PC-9 (cell line): ENCODE data around the gene ITPRIP. TPM values are rescaled to one million over a fixed set of nuclear protein-coding genes. Genes with fewer than 3 reads are reported as not detected.

Source experiments
- BruUV-seq: library from RNA; stranded (reverse); fragments of 400-500 nt; replicated peaks from 2 replicates; lab custom pipeline; 2021; lab: Mats Ljungman, UMichigan
- CTCF ChIA-PET: fragments of 300-600 bp; sonication (Branson Sonifier 250); formaldehyde crosslinking; loops from one replicate; lab custom pipeline; 2022; ENCODE audit warnings: antibody characterized with exemption; lab: Charles Lee
- POLR2A ChIA-PET: fragments of 300-600 bp; sonication (Branson Sonifier 250); formaldehyde crosslinking; loops from one replicate; lab custom pipeline; 2022; ENCODE audit warnings: antibody characterized with exemption; ENCODE audit not compliant: unreplicated experiment; lab: Charles Lee
- DNase-seq, 2 experiments: peaks; one replicate each; pipeline versions ENCODE4 v3.0.0 to v3.0.0-alpha.2; 2015 to 2022; ENCODE audit warnings: mixed read lengths in 1 of 2
- H2AFZ ChIP-seq: fragments of 200-600 bp; sonication (generic); 2 replicates; pipeline ENCODE4 v1.8.1; 2017; ENCODE audit warnings: antibody characterized with exemption
- H3F3A ChIP-seq: fragments of 200-600 bp; sonication (generic); 2 replicates; pipeline ENCODE4 v1.8.1; 2017; ENCODE audit warnings: antibody characterized with exemption, mild to moderate bottlenecking, low read depth; ENCODE audit not compliant: insufficient read depth
- H3K27ac ChIP-seq: fragments of 200-600 bp; sonication (generic); 2 replicates; pipeline ENCODE4 v1.6.1; 2016; ENCODE audit warnings: mixed run types
- H3K27me3 ChIP-seq: fragments of 200-600 bp; sonication (generic); 2 replicates; pipeline ENCODE4 v1.6.1; 2016; ENCODE audit warnings: low read depth, mixed run types; ENCODE audit not compliant: insufficient read depth
- H3K36me3 ChIP-seq: fragments of 200-600 bp; sonication (generic); 2 replicates; pipeline ENCODE4 v1.6.1; 2016; ENCODE audit warnings: low read depth, mixed run types
- H3K4me1 ChIP-seq: fragments of 200-600 bp; sonication (generic); replicated peaks from 2 replicates; pipeline ENCODE4 v1.6.1; 2016; ENCODE audit warnings: mixed run types; ENCODE audit not compliant: insufficient read depth
- H3K4me2 ChIP-seq: fragments of 200-600 bp; sonication (generic); 2 replicates; pipeline ENCODE4 v1.6.1; 2017; ENCODE audit warnings: mixed run types
- H3K4me3 ChIP-seq: fragments of 200-600 bp; sonication (generic); 2 replicates; pipeline ENCODE4 v1.6.1; 2016; ENCODE audit warnings: mixed run types
- H3K79me2 ChIP-seq: fragments of 200-600 bp; sonication (generic); 2 replicates; pipeline ENCODE4 v1.6.1; 2017; ENCODE audit warnings: low read depth, mixed run types
- H3K9me2 ChIP-seq: fragments of 200-600 bp; sonication (generic); 2 replicates; pipeline ENCODE4 v1.8.1; 2017; ENCODE audit warnings: mild to moderate bottlenecking; ENCODE audit not compliant: insufficient read depth
- H3K9me3 ChIP-seq: fragments of 200-600 bp; sonication (generic); 2 replicates; pipeline ENCODE4 v1.8.1; 2016; ENCODE audit warnings: low read depth; ENCODE audit not compliant: insufficient read depth
- H4K20me1 ChIP-seq: fragments of 200-600 bp; sonication (generic); 2 replicates; pipeline ENCODE4 v1.8.1; 2017; ENCODE audit not compliant: insufficient read depth
- EZH2 ChIP-seq: fragments of 200-600 bp; sonication (generic); IDR thresholded peaks from 2 replicates; pipeline ENCODE4 v1.8.0; 2017; ENCODE audit warnings: antibody characterized with exemption, low read depth
- intact Hi-C: fragments of 100-400 bp; cut with micrococcal nuclease; formaldehyde crosslinking; loops from one replicate; pipeline ENCODE4 v1.10.0; 2022; ENCODE audit not compliant: unreplicated experiment
- total RNA-seq: library from RNA; stranded (reverse); gene quantifications from 2 replicates; pipeline ENCODE4 v1.2.3, GENCODE V29; 2021
- TF ChIP-seq, protein P1 (sequence below): fragments of 200-600 bp; sonication (generic); conservative IDR thresholded peaks from 2 replicates; pipeline ENCODE4 v1.6.1; 2017; ENCODE audit warnings: mixed run types, antibody characterized with exemption, mild to moderate bottlenecking, moderate library complexity

ITPRIP gene
- total RNA-seq, 1 experiment from 2014 or later = 6.7 TPM

- no TSS peak for BruUV-seq
- no peak for DNase-seq
- Histone ChIP-seq H4K20me1 (no peaks in the 10 kb centered on the region), H3K36me3 (no peaks in the 10 kb centered on the region), H3K9me3 (no peaks in the 10 kb centered on the region; the same call in 1 of the 2 replicates), H3K79me2 (no peaks in the 10 kb centered on the region), H3K9me2 (no peaks in the 10 kb centered on the region), H3K4me1 (peaks cover 15% of the 10 kb centered on the region), H3K4me3 (no peak overlapping the region), H3F3A (0 out of 2 replicates have a peak, but pooled peaks cover 4% of the 10 kb centered on the region), H2AFZ (no peak overlapping the region), H3K27me3 (no peaks in the 10 kb centered on the region), H3K27ac (no peak overlapping the region), H3K4me2 (peak overlapping the region; percentile 63)
- TF ChIP-seq, protein P1, sequence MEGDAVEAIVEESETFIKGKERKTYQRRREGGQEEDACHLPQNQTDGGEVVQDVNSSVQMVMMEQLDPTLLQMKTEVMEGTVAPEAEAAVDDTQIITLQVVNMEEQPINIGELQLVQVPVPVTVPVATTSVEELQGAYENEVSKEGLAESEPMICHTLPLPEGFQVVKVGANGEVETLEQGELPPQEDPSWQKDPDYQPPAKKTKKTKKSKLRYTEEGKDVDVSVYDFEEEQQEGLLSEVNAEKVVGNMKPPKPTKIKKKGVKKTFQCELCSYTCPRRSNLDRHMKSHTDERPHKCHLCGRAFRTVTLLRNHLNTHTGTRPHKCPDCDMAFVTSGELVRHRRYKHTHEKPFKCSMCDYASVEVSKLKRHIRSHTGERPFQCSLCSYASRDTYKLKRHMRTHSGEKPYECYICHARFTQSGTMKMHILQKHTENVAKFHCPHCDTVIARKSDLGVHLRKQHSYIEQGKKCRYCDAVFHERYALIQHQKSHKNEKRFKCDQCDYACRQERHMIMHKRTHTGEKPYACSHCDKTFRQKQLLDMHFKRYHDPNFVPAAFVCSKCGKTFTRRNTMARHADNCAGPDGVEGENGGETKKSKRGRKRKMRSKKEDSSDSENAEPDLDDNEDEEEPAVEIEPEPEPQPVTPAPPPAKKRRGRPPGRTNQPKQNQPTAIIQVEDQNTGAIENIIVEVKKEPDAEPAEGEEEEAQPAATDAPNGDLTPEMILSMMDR = no peak
- TF ChIP-seq EZH2 = no peak
- ChIA-PET CTCF (interaction anchor here (0.5 to 0.6 kb wide), 2 partner anchors 9 to 43 kb away, joined by 3 to 6 read pairs; no protein-coding TSS in a partner anchor), POLR2A (no interaction called here)
- intact Hi-C loops = no loop called here
These were observed 33.9 kb downstream of the ITPRIP start for GRCh38 chr10:104304356-104304745.

DNA sequence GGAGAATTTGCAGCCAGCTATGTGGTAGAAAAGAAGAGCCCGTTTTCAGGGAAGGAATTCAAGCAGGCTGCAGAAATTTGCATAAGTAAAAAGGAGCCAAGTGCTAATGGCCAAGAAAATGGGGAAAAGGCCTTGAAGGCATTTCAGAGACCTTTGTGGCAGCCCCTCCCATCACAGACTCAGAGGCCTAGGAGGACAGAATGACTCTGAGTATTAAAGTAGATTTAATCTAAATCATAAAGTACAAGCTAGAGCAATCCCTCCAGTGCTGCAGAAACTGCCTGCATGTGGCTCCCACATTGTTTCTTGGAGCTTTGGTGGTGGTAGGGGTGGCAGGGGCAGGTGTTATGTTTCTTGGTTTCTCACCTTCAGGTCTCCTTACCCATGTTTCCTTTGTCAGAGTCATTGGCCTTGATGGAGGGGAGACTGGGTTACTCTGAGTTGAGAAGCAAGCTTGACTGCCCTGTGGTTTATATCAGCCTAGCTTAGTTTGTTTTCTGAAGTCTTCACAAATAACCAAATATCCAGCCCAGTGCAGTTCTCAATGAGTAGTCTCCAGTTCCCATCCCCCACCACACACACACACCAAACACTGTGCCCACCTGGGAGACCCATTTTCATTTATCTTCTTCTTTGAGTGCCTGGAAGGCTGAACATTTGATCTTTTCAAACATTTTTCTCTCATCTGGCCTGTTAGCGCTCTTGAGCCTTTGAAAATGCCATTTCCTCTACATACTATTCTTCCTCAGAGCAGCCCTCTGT is 34.5 kb downstream of the ITPRIP start:
- Histone ChIP-seq H3K4me2 (no peak overlapping the region), H2AFZ (no peak overlapping the region), H3K27ac (no peak overlapping the region), H3K27me3 (no peaks in the 10 kb centered on the region), H3K9me3 (no peaks in the 10 kb centered on the region; the same call in 1 of the 2 replicates), H3K4me1 (peaks cover 15% of the 10 kb centered on the region), H3K79me2 (no peaks in the 10 kb centered on the region), H3K4me3 (no peak overlapping the region), H3K36me3 (no peaks in the 10 kb centered on the region), H4K20me1 (no peaks in the 10 kb centered on the region), H3K9me2 (no peaks in the 10 kb centered on the region), H3F3A (0 out of 2 replicates have a peak, but pooled peaks cover 4% of the 10 kb centered on the region)
- intact Hi-C loops = no loop called here
- ChIA-PET CTCF (interaction anchor here (0.5 kb wide), 1 partner anchor 44 kb away, joined by 3 read pairs; no protein-coding TSS in a partner anchor), POLR2A (no interaction called here)
- no peak for TF ChIP-seq EZH2
- TF ChIP-seq, protein P1 = no peak
- no TSS peak for BruUV-seq
- no peak for DNase-seq

GRCh38 chr10:104301907-104302690 is 36.2 kb downstream of the ITPRIP start:
- BruUV-seq = no TSS peak
- Histone ChIP-seq H3K36me3 (no peaks in the 10 kb centered on the region), H3K4me1 (peaks cover 15% of the 10 kb centered on the region), H2AFZ (no peak overlapping the region), H3K9me2 (no peaks in the 10 kb centered on the region), H3K27ac (no peak overlapping the region), H3K9me3 (no peaks in the 10 kb centered on the region; the same call in 1 of the 2 replicates), H3K79me2 (no peaks in the 10 kb centered on the region), H3K27me3 (no peaks in the 10 kb centered on the region), H3F3A (0 out of 2 replicates have a peak, but pooled peaks cover 4% of the 10 kb centered on the region), H3K4me2 (no peak overlapping the region), H3K4me3 (no peak overlapping the region), H4K20me1 (no peaks in the 10 kb centered on the region)
- ChIA-PET CTCF (interaction anchor here (0.9 kb wide), 1 partner anchor 11 kb away, joined by 5 read pairs; no protein-coding TSS in a partner anchor), POLR2A (no interaction called here)
- TF ChIP-seq EZH2 = no peak
- TF ChIP-seq, protein P1 = no peak
- no peak for DNase-seq
- intact Hi-C loops = no loop called here
